HG02623 (cell line): ENCODE data around the gene DND1.
A peak's percentile ranks its signal among the peaks of the same experiment; 100 is the strongest.
"Not testable (repeated sequence)": the region's sequence is repeated elsewhere in the genome, so short reads cannot be mapped to it uniquely, and the experiment has no call there.

Source experiments
- ATAC-seq: cut with Tn5 transposase; IDR thresholded peaks from one replicate; pipeline ENCODE4 v1.9.1; 2021; ENCODE audit warnings: moderate library complexity; ENCODE audit not compliant: unreplicated experiment

The DND1 gene

GRCh38 chr5:140672455-140673186 lies 755 bp downstream of the DND1 start:
- no peak for ATAC-seq

- ATAC-seq, result no peak
These were observed 1.8 kb downstream of the DND1 start for GRCh38 chr5:140671472-140672125.

GRCh38 chr5:140671035-140671434 lies 2.3 kb downstream of the DND1 start:
- ATAC-seq, result not testable (repeated sequence)

- peak; percentile 97 for ATAC-seq
These were observed 8.8 kb downstream of the DND1 start, which contains the start of gene WDR55 for GRCh38 chr5:140664359-140665119. TSS of gene WDR55 (plus strand) at chr5:140664904. CDS start at chr5:140664913, 9 bp downstream.

- ATAC-seq, result no peak
These were observed 9.4 kb downstream of the DND1 start for GRCh38 chr5:140664030-140664358.

GRCh38 chr5:140660371-140660770 lies 13.0 kb downstream of the DND1 start:
- ATAC-seq, result not testable (repeated sequence)

- no peak for ATAC-seq
These were observed 14.5 kb downstream of the DND1 start for GRCh38 chr5:140658870-140659269.

- ATAC-seq, result no peak
These were observed 26.3 kb downstream of the DND1 start for GRCh38 chr5:140647042-140647419.

GRCh38 chr5:140642718-140643117 lies 30.7 kb downstream of the DND1 start:
- ATAC-seq, result no peak

GRCh38 chr5:140641716-140642115 lies 31.7 kb downstream of the DND1 start:
- no peak for ATAC-seq

- ATAC-seq, result peak; percentile 96
These were observed 34.0 kb downstream of the DND1 start, which contains the start of gene TMCO6 for GRCh38 chr5:140639148-140639981. TSS of gene TMCO6 (plus strand) at chr5:140639451. CDS start at chr5:140639528, 77 bp downstream.

- not testable (repeated sequence) for ATAC-seq
These were observed 34.6 kb downstream of the DND1 start for GRCh38 chr5:140638898-140639147.

- no peak for ATAC-seq
These were observed 35.8 kb downstream of the DND1 start for GRCh38 chr5:140637371-140638100.

- no peak for ATAC-seq
These were observed 37.8 kb downstream of the DND1 start for GRCh38 chr5:140635291-140636257.

- ATAC-seq, result no peak
These were observed 39.3 kb downstream of the DND1 start for GRCh38 chr5:140634103-140634502.

- ATAC-seq, result no peak
These were observed 39.9 kb downstream of the DND1 start for GRCh38 chr5:140633501-140633900.

- ATAC-seq, result no peak
These were observed 40.3 kb downstream of the DND1 start, which contains the start of gene CD14 for GRCh38 chr5:140633021-140633471. TSS of gene CD14 (minus strand) at chr5:140633175. CDS start at chr5:140633071, 104 bp downstream.

- ATAC-seq, result peak; percentile 52
These were observed 40.9 kb downstream of the DND1 start for GRCh38 chr5:140632366-140633020.
